ENCODE measurements around the gene ITGAD. TPM values are rescaled to one million over a fixed set of nuclear protein-coding genes. Genes with fewer than 3 reads are reported as not detected.

The ITGAD gene
- total RNA-seq, 1 experiment from 2014 or later: not detected

DNA sequence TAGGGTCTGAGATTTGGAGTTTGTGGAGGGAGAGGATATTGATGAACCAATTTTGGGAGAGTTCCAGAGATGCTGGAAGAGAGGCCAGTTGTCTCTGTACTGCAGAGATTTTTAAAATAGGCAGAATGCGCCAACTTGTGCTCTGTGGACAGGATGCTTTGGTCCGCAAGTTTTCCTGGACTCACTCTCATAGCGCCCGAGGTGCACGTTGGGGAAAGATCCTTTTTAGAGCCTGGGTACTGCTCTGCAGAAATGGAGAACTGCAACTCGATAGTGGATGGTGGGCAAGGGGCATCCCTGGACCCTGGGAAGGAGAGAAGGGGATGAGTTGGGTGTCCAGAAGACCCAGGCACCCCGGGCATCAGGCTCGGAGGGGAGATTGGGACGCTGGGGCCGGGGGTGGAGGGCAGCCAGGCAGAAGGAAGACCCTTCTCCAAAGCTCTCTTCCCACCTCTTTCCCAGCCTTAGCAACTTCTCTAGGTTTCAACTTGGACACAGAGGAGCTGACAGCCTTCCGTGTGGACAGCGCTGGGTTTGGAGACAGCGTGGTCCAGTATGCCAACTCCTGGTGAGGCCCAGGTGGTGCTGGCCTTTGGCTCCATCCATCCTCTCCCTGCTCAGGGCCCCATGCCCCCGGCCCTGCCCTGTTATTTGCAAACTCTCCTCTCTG, 37.6 kb upstream of the ITGAD start (continued):
- TF ChIP-seq, protein P1, sequence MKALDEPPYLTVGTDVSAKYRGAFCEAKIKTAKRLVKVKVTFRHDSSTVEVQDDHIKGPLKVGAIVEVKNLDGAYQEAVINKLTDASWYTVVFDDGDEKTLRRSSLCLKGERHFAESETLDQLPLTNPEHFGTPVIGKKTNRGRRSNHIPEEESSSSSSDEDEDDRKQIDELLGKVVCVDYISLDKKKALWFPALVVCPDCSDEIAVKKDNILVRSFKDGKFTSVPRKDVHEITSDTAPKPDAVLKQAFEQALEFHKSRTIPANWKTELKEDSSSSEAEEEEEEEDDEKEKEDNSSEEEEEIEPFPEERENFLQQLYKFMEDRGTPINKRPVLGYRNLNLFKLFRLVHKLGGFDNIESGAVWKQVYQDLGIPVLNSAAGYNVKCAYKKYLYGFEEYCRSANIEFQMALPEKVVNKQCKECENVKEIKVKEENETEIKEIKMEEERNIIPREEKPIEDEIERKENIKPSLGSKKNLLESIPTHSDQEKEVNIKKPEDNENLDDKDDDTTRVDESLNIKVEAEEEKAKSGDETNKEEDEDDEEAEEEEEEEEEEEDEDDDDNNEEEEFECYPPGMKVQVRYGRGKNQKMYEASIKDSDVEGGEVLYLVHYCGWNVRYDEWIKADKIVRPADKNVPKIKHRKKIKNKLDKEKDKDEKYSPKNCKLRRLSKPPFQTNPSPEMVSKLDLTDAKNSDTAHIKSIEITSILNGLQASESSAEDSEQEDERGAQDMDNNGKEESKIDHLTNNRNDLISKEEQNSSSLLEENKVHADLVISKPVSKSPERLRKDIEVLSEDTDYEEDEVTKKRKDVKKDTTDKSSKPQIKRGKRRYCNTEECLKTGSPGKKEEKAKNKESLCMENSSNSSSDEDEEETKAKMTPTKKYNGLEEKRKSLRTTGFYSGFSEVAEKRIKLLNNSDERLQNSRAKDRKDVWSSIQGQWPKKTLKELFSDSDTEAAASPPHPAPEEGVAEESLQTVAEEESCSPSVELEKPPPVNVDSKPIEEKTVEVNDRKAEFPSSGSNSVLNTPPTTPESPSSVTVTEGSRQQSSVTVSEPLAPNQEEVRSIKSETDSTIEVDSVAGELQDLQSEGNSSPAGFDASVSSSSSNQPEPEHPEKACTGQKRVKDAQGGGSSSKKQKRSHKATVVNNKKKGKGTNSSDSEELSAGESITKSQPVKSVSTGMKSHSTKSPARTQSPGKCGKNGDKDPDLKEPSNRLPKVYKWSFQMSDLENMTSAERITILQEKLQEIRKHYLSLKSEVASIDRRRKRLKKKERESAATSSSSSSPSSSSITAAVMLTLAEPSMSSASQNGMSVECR (CRISPR knock-in tag; IDR thresholded peaks at IDR 0.05; ENCODE audit: borderline replicate concordance): no peak
- TF ChIP-seq NR1H2 (CRISPR knock-in tag; IDR thresholded peaks at IDR 0.05): no peak
- TF ChIP-seq TP53 (CRISPR knock-in tag; IDR thresholded peaks at IDR 0.05): no peak
- TF ChIP-seq TEAD4 (CRISPR knock-in tag; IDR thresholded peaks at IDR 0.05): no peak
- TF ChIP-seq SMAD3 (CRISPR knock-in tag; IDR thresholded peaks at IDR 0.05; ENCODE audit: borderline replicate concordance): no peak
- TF ChIP-seq EMX1 (CRISPR knock-in tag; IDR thresholded peaks at IDR 0.05): no peak
- no peak for TF ChIP-seq ETV6 (CRISPR knock-in tag; IDR thresholded peaks at IDR 0.05)
- TF ChIP-seq ESRRA (CRISPR knock-in tag; IDR thresholded peaks at IDR 0.05; ENCODE audit: borderline replicate concordance): no peak

DNA sequence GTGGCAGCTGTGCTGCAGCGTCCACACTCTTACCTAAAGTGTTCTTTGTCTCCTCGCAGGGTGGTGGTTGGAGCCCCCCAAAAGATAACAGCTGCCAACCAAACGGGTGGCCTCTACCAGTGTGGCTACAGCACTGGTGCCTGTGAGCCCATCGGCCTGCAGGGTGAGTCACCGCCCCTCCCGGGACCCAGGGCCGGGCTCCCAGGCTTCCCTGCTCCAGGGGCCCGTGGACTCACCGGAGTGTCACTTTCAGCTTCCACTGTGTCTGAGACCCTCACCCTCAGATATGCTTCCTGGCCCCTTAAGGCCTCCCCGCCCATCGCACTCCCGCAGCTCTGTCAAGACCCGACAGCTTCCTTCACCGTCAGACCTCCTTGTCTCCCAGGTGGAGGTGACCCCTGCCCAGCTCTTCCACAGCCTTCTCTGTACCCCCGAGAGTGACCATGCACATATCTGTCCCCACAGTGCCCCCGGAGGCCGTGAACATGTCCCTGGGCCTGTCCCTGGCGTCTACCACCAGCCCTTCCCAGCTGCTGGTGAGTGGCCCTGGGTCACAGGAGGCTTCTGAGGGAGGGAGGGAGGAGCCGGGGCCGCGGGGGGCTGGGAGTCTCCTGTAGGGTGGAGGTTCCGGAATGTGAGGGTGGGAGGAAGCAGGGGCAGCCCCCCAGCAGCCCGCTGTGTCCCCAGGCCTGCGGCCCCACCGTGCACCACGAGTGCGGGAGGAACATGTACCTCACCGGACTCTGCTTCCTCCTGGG, 36.4 kb upstream of the ITGAD start:
- Mint-ChIP-seq H3K4me1 (peaks cover 7% of the 10 kb centered on the region), H3K4me3 (no peak overlapping the region), H3K36me3 (no peaks in the 10 kb centered on the region), H3K27ac (no peak overlapping the region), H3K27me3 (ENCODE audit: low read depth) (peaks cover 7% of the 10 kb centered on the region; the same call in 1 of the 2 replicates), H3K9me3 (no peaks in the 10 kb centered on the region)
- peak; percentile 46 for DNase-seq (ENCODE audit: low spot score)
- CTCF ChIA-PET: interaction anchor here (0.6 to 3.9 kb wide), 11 partner anchors 26 to 372 kb away, joined by 3 to 21 read pairs (median 3); partner anchors contain the start of genes HSD3B7, KAT8, PYCARD and ZNF843
- TF ChIP-seq, protein P2, sequence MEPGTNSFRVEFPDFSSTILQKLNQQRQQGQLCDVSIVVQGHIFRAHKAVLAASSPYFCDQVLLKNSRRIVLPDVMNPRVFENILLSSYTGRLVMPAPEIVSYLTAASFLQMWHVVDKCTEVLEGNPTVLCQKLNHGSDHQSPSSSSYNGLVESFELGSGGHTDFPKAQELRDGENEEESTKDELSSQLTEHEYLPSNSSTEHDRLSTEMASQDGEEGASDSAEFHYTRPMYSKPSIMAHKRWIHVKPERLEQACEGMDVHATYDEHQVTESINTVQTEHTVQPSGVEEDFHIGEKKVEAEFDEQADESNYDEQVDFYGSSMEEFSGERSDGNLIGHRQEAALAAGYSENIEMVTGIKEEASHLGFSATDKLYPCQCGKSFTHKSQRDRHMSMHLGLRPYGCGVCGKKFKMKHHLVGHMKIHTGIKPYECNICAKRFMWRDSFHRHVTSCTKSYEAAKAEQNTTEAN (CRISPR knock-in tag; IDR thresholded peaks at IDR 0.05): no peak
- no peak for TF ChIP-seq SOX15 (CRISPR knock-in tag; IDR thresholded peaks at IDR 0.05)
- no peak for TF ChIP-seq ERG (CRISPR knock-in tag; IDR thresholded peaks at IDR 0.05)
- no peak for TF ChIP-seq RELA (CRISPR knock-in tag; IDR thresholded peaks at IDR 0.05; ENCODE audit: borderline replicate concordance)
- no peak for TF ChIP-seq FOXP1 (CRISPR knock-in tag; IDR thresholded peaks at IDR 0.05; ENCODE audit: borderline replicate concordance)
- TF ChIP-seq, protein P3, sequence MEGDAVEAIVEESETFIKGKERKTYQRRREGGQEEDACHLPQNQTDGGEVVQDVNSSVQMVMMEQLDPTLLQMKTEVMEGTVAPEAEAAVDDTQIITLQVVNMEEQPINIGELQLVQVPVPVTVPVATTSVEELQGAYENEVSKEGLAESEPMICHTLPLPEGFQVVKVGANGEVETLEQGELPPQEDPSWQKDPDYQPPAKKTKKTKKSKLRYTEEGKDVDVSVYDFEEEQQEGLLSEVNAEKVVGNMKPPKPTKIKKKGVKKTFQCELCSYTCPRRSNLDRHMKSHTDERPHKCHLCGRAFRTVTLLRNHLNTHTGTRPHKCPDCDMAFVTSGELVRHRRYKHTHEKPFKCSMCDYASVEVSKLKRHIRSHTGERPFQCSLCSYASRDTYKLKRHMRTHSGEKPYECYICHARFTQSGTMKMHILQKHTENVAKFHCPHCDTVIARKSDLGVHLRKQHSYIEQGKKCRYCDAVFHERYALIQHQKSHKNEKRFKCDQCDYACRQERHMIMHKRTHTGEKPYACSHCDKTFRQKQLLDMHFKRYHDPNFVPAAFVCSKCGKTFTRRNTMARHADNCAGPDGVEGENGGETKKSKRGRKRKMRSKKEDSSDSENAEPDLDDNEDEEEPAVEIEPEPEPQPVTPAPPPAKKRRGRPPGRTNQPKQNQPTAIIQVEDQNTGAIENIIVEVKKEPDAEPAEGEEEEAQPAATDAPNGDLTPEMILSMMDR (IDR thresholded peaks at IDR 0.05): no peak
- no peak for TF ChIP-seq CBFB (CRISPR knock-in tag; IDR thresholded peaks at IDR 0.05; ENCODE audit: low read depth)
- TF ChIP-seq HMGA2 (CRISPR knock-in tag; IDR thresholded peaks at IDR 0.05): no peak
- TF ChIP-seq SP1 (CRISPR knock-in tag; conservative IDR thresholded peaks at IDR 0.05): no peak
- TF ChIP-seq EMX1 (CRISPR knock-in tag; IDR thresholded peaks at IDR 0.05): no peak
- no peak for TF ChIP-seq PRRX2 (CRISPR knock-in tag; IDR thresholded peaks at IDR 0.05)
- no peak for TF ChIP-seq CREB1 (CRISPR knock-in tag; IDR thresholded peaks at IDR 0.05)
- no peak for TF ChIP-seq OVOL2 (CRISPR knock-in tag; IDR thresholded peaks at IDR 0.05; ENCODE audit: borderline replicate concordance)
- TF ChIP-seq SMAD3 (CRISPR knock-in tag; IDR thresholded peaks at IDR 0.05; ENCODE audit: borderline replicate concordance): no peak
- TF ChIP-seq ZNF138 (CRISPR knock-in tag; conservative IDR thresholded peaks at IDR 0.05): no peak
- TF ChIP-seq, protein P4, sequence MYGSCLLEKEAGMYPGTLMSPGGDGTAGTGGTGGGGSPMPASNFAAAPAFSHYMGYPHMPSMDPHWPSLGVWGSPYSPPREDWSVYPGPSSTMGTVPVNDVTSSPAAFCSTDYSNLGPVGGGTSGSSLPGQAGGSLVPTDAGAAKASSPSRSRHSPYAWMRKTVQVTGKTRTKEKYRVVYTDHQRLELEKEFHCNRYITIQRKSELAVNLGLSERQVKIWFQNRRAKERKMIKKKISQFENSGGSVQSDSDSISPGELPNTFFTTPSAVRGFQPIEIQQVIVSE (CRISPR knock-in tag; IDR thresholded peaks at IDR 0.05; ENCODE audit: borderline replicate concordance): no peak
- POLR2A ChIA-PET: interaction anchor here (0.6 kb wide), 1 partner anchor 163 kb away, joined by 4 read pairs; no protein-coding TSS in a partner anchor
- ATAC-seq: peak; percentile 74
